NCI-H2227 treated with DMSO at 0.1 percent for 48 hours (cell line): Measurements from ENCODE around the gene TRIM24.
"Not testable (repeated sequence)": the region's sequence is repeated elsewhere in the genome, so short reads cannot be mapped to it uniquely, and the experiment has no call there.

Experiments
- DNase-seq: peaks from one replicate; lab custom pipeline; 2025; lab: John Stamatoyannopoulos, UW

Gene TRIM24

DNA sequence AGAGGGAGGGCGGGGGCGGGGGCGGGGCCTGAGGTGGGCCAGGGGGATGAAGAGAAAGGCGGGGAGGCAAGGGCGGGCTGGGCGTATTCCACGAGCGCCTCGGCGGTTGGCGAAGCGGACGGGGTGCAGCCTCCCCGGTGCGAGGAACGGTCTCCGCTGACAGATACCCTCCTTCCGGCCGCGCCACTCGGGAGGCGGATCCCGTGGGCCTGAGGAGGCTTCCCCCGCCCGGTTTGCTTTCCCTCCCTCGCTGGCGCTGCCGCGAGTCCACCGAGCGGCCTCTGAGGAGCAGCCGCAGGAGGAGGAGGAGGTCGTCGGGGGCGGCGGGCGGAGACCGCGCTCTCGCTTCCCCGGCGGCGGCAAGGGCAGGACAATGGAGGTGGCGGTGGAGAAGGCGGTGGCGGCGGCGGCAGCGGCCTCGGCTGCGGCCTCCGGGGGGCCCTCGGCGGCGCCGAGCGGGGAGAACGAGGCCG is at the start of gene TRIM24:
Gene TRIM24, plus strand, starts transcription at position 84 of the 473 bp plus-strand sequence. Its CDS starts 290 bp downstream, at position 374.
- DNase-seq, result no peak

DNA sequence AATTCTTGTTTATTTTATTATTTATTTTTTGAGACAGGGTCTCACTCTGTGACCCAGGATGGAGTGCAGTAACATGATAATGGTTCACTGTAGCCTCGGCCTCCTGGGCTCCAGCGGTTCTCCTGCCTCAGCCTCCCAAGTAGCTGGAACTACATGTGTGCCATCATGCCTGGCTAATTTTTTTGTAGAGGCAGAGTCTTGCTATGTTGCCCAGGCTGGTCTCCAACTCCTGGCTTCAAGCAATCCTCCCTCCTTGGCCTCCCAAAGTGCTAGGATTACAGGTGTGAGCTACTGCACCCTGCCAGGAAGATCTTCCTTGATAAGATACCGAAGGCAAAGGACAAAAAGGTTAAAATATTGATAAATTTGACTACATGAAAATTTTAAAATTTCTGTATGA is 48.0 kb upstream of the TRIM24 start:
- DNase-seq, result not testable (repeated sequence)

DNA sequence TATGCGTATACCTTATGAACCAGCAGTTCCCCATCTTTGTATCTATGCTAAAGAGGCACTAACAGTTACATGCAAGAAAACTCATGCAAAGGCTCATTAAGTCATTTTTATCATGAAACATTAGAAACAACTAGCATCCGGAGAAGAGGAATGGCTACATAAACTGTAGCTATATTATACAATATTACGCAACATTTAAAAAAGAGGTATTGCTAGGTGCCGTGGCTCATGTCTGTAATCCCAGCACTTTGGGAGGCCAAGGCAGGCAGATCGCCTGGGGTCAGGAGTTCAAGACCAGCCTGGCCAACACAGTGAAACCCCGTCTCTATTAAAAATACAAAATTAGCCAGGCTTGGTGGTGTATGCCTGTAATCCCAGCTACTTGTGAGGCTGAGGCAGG is 47.1 kb upstream of the TRIM24 start:
- not testable (repeated sequence) for DNase-seq

DNA sequence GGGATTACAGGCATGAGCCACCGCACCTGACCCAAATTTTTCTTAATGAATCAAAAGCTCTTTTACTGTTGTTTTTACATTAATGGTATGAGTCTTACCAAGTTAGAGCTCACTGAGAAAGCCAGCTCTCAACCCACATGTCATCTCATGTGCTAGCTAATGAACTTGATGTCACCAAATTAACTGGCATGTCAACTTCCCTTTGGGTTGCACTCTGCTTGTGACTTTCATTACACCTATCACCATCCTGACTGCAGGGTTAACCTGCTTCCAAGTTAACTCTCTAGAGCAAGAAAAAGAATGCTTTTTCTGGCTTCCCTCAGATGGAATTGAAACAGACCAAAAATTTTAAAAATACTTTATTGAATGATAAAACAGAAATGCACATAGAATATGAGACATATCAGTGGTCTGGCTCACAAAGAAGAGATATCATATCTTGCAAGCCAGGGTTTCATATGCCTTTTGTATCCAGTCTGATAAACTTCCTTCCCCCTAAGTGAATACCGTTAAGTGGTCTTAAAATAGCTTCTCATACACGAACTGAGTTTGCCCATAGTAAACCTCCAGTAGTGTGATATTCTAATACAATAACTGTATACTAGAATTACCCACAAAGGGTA is 42.9 kb upstream of the TRIM24 start:
- no peak for DNase-seq

DNA sequence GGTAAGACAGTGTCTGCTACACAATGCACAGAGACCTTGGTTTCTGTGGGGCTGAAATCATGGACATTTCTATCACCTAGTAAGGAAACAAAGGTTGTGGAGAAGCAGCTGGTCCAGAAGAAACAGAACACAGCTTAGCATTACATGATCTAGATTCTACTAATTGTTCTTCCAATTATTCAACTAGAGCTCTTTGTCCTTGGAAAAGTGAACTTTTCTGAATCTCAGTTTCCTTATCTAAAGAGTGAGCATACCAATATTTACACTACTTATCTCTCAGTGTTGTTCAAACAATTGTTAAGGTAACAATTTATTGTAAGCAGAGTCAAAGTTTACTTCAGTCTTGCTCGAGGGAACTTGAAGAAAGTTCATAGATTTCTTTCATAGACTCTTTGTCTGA is 42.3 kb upstream of the TRIM24 start:
- no peak for DNase-seq

DNA sequence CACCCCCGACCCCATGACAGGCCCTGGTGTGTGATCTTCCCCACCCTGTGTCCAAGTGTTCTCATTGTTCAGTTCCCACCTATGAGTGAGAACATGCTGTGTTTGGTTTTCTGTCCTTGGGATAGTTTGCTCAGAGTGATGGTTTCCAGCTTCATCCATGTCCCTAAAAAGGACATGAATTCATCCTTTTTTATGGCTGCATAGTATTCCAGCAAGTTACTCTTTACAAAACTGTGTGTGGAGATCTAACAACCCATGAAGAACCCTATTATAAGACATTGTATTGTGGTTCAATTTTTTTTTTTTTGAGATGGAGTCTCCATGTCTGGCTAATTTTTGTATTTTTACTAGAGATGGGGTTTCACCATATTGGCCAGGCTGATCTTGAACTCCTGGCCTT is 41.7 kb upstream of the TRIM24 start:
- DNase-seq, result not testable (repeated sequence)

DNA sequence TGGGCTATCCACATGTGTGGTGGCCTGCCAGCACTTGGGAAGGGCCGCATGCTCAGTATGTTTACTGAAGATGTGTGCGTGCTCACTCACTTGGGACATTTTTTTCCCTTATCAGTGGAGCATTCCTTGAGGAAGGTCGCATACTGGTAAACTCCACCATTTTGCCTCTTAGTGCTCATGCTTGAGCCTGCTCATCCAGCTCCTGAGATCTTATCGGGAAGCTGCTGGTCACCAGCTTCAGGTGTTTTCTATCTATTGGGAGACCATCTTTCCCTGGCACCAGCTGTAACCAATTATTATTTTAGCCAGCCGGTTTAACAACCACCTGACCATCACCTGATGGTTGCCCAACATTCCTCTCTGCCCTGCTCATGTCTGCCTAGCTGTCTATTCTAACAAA is 35.0 kb upstream of the TRIM24 start:
- no peak for DNase-seq

DNA sequence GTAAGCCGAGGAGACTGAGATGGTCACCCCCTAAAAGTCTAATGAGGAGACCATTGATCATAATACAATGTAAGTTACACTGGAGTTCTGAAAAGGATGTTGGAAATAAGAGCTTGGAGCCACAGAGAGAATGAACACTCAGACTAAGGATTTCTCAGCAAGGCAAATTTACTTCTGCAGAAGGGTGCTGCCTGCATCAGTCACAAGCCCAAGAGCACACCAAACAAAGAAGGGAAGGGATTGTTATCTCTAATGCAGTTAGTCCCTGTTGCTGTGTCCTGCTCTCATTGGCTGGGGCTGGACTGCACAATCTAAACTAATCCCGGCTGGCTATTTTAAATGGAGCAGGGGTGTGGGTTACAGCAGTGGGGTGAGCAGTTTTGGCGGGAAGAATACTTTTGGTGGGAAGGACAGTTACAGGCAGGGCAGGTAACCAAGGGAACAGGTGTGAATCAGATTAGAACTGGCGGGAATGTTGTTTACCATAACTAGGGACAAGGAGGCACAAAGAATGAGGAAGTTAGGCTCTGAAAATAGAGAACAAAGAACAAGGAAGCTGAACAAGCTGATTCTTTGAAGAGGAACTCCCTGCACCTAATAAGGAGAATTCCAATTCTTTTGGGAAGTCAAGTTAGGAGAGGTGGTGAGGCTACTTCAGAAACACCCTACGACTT is 30.3 kb upstream of the TRIM24 start:
- no peak for DNase-seq

DNA sequence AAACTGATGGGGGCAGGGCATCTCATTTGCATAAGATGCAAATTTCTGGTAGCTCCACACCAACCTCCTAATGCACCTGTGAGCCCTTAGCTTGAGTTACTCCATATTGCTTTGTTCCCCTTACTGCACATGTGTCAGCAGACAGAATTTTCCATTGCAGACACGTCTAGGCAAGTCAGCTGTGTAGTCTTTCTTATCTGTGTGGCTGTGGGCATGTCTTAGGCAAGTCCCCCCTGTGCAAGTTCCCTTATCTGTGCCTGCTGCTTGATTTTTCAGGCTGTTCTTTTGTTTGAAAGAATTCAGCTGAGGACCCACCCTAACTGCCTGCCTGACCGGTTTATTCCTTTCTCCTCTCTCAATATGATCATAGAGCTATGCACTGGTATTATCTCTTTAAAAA is 28.5 kb upstream of the TRIM24 start:
- no peak for DNase-seq

DNA sequence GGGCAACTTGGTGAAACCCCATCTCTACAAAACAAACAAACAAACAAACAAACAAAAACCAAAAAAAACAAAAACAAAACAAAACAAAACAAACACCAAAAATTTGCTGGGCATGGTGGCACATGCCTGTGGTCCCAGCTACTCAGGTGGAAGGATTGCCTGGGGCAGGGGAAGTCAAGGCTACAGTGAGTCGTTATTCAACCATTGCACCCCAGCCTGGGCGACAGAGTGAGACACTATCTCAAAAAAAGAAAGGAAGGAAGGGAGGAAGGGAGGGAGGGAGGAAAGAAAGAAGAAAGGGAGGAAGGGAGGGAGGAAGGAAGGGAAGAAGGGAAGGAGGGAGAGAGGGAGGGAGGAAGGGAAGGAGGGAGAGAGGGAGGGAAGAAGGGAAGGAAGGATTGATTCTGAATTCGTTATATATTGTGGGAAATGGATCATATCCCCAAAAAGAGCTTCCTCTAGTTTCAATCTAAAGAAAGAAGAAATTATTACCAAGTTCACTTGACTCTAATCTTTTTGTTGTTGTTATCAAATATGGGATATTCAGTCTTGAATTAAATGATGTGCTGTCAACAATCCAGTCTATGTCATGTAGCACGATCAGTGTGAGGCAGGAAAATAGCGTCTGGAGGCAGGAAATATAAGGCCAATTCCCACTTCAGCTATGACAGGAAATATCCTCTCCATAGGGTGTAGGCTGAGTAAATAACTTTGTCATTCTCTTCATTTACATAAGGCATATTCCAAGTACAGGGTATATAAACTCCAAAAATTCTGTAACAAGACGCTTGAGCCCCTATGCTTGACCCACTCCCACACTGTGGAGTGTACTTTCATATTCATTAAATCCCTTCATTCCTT is 26.2 kb upstream of the TRIM24 start:
- DNase-seq, result no peak

DNA sequence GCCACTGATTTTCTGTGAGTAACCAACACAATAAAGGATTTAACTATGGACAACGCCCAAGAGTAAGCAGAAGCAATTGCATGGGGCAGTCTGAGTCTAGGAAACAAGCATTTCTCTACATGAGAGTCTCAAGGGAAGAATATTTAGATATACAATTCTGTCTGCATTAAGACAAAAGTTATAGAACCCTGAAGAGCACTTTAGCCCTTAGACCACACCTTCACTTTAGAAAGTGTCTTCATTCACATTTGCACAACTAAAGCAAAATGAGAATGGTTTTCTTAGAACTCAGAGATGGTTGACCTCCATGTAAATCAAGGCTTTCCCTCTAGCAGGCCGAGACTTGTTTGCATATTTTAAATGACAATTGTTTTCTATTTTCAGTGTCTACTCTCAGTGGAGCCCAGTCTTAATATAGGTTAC is 25.5 kb upstream of the TRIM24 start:
- DNase-seq, result no peak

DNA sequence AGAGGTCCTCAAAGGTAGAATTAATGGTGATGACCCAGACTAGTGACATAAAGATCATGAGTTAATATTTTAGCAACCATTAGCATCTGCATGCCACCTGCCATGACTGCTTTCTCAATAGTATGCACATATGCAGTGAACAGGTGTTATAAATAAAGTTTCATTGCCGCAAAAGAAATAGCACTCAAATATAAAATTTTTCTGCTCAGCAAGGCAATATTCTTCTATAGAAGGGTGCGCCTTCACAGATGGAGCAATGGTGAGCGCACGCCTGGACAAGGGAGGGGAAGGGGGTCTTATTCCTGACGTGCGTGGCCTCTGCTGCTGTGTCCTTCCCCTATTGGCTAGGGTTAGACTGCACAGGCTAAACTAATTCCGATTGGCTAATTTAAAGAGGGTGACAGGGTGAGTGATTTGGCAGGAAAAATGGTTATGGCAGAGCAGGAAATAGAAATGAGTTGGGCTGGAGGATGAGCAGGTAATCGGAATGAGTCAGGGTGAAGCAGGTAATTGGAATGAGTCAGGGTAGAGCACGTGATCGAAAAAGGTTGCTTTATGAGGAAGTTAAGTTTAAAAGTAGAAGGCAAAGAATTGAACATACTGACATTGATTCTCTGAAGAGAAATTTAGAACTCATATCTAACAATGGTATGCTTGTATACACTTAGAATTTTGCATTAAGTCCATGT is 24.7 kb upstream of the TRIM24 start:
- DNase-seq, result no peak

DNA sequence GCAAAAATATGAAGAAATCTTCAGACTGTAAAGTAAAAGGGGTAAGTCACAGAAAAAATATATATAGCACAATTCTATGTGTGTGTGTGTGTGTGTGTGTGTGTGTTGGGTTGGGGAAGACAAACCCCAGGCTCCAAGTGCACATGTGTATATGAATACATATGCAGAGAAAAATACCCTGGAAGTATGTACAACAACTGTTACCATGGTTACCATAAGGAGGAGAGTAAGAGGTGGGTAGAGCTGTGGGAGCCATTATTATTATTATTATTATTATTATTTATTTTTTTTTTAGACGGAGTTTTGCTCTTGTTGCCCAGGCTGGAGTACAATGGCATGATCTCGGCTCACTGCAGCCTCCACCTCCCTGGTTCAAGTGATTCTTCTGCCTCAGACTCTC is 23.7 kb upstream of the TRIM24 start:
- no peak for DNase-seq

DNA sequence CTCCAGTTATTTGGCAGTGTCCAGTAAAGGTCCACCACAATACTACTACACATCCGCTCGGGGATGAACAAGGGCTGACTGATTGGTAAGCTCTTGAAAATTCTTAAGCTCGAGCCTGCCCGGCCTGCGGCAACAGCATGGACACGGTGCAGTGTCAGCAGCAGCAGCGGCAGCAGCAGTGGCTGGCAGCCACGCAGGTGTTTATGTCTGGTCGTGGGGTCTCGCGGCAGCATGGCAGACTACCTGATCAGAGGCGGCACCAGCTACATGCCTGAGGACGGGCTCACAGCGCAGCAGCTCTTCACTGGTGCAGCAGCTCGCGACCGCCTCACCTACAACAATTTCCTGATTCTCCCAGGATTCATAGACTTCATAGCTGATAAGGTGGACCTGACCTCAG is 19.6 kb upstream of the TRIM24 start:
- no peak for DNase-seq

DNA sequence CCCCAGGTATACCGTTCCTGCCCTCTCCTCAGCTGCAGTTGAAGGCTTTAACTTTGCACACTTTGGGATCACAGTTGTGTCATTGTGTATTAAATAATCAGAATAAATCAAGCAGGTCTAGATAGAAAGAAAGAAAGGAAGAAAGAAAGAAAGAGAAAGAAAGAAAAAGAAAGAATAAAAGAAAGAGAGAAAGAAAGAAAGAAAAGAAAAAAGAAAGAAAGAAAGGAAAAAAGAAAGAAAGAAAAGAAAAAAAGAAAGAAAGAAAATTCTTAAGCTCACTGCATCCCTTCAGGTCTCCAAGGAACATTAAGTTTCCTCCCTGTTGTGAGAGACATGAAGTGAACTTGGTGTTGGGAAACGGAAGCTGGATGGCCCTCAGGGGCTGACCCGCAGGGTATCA is 17.2 kb upstream of the TRIM24 start:
- DNase-seq, result no peak

DNA sequence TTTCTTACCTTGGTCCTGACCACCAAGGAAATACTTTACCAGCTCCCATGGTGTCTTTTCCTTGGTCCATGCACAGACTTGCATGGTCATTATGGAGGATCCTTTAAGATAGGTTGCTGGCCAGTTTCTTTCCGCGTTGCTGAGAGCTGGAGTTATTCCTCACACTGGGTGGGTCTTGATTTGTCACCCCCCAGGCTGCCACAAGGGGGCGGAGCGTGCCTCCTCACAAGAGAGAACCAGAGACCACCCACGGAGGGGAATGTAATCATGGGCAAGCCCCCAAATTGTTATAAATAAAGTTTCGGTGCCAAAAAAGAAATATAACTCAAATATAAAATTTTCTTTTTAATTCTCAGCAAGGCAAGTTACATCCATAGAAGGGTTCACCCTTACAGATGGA is 10.5 kb upstream of the TRIM24 start:
- no peak for DNase-seq

DNA sequence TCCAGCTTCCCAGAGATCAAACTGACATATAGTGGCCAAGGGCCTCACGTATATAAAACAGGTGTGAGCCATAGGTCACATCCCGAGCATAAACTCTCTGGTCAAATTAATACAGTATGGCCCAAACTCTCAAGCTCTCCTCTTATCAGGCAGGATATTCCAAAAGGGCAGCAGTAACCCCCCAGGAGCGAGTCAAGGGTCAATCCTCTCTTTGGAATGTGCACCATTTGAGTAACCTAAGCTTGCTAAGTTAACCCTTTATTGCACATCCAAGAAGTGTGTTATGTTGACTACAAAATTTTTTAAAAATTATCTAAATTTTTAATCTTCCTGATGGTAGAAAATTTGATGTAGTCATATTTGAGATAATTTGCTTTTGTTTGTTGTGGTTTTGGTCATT is 4.5 kb upstream of the TRIM24 start:
- DNase-seq, result no peak

DNA sequence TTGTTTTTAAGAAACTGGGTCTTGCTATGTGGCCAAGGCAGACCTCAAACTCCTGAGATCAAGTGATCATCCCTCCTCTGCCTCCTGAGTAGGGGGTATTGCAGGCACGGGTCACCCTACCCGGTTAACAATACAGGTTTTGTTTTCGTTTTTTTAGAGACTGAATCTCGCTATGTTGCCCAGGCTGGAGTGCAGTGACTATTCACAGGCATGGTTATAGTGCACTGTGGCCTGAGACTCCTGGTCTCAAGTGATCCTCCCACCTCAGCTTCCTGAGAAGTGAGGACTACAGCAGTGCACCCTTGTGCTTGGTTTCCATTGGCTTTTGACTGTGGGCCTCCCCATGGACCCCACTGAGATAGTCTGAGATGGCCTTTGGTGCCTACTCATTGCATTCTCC is 3.8 kb upstream of the TRIM24 start:
- no peak for DNase-seq

DNA sequence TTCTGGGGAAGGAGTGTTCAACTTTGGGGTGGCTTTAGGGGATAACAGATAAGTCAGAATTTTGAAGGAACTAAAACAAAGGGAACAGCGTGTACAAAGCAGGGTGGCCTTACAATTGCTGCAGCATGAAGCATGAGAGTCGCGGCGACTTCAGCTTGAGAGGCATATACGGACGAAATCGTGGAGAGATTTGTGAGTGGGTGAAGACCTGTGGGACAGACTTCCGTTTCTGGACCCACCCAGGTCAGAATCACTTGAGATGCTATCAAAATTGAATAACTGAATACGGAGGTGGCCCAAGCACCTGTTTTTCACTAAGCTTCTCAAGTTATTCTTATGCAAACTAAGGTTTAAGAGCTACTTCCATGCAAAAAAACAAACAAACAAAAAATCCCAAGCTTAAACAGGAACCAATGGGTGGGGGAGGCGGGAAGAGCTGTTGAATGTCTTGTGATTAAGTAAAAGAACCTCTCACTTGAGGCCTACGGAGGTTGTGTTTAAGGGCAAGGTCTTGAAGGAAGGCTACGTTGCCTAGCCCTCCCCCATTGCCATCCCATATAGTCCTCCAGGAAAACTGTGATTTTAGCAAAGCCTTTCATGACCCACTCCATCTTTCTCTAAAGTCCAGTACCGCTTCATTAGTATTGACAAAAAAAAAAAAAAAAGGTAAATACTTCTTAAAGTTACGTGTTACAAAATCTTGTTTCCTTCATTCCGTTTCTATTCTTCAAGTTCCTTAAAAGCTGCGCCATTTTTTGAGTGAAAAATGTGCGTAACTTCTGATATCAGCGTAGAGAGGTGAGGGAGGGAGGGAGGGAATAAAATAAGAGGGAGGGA is 1.3 kb upstream of the TRIM24 start:
- no peak for DNase-seq

DNA sequence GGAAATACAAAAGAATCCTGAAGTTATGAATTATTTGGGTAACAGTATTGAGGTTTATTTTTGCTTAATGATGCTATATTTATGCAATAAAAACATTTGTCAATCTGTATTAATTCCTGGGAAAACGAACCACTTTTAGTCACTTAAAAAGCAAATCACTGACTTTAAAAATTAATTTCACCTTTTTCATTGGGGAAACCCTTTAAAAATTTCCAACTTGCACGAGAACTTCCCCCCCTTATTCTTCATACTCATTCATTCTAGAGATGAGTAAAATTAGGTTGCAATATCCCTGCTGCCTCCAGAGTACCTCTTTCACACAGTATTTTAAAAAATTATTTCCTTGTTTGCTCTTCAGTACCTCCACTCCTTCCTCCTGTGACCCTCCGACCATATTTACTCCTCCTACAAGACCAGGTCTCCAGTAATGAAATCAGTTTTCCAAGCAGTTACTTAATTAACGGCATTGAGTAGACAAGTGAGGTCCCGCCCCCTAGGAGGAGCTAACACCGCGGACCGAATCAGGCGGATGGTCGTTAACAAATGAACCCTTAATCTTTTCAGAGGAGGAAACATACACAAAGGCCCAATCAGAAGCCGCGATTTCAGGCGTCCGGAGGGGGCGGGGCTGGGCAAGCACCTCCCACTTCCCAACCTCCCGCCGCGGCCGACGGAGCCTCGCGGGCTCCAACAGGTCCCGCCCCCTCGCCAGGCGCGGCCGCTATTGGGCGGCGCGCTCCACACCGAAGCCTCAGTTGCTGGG is 465 bp upstream of the TRIM24 start:
- peak; percentile 99 for DNase-seq
